Spleen (tissue), 7 donors: ENCODE results near the gene SHC3.

Experiments
- POLR2A ChIP-seq, 3 donors: fragments of 450-650 bp; IDR thresholded peaks; one replicate each; pipeline ENCODE4 v1.5.1; 2017; ENCODE audit warnings: antibody characterized with exemption in 3 of 3, mild to moderate bottlenecking in 1 of 3
- TF ChIP-seq, protein P1 (sequence below), 11 experiments: fragments of 200-600 bp in 7 of 11; fragments of 450-650 bp in 4 of 11; sonication (generic) in 4 of 11; IDR thresholded peaks in 8 of 11; conservative IDR thresholded peaks in 3 of 11; 1 replicate in 7 of 11; 2 replicates in 4 of 11; pipeline versions ENCODE4 v1.4.0 to v1.8.0; 2016 to 2021; ENCODE audit warnings: antibody characterized with exemption in 11 of 11, inconsistent platforms in 4 of 11, mild to moderate bottlenecking in 1 of 11
- donor health status: DM: no; HTN: no; CAD: no; lungs with moderate emphysema.
- donor health status: DM: no; HTN: no; CAD: no.
- donor health status: DM: no; HTN: no; CAD: no.

DNA sequence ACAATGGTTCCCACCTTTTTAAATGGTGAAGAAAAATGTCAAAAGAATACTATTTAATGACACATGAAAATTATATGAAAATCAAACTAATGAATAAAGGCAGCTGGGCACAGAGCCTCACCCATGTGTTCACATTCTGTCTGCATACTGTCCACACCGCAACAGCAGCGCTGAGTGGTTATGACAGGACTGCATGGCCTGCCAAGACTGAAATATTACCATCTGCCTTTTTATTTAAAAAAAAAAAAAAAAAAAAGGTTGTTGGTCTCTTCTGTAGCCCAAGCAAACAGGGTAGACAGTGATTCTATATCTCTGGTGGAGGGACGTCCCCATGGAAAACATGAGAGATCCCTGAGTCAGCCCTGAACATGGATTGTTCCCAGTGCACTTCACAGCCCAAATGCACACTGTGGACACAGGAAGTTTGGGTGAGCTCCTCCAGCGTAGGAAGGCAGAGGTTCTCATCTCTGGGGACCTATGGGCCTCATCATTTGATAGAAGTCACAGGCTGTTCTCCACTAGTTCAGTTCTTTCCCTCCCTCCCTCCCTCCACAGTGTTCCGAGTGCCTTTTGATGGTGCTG lies 44.9 kb upstream of the SHC3 start:
- no peak for TF ChIP-seq POLR2A (IDR thresholded peaks at IDR 0.05)
- TF ChIP-seq, protein P1, sequence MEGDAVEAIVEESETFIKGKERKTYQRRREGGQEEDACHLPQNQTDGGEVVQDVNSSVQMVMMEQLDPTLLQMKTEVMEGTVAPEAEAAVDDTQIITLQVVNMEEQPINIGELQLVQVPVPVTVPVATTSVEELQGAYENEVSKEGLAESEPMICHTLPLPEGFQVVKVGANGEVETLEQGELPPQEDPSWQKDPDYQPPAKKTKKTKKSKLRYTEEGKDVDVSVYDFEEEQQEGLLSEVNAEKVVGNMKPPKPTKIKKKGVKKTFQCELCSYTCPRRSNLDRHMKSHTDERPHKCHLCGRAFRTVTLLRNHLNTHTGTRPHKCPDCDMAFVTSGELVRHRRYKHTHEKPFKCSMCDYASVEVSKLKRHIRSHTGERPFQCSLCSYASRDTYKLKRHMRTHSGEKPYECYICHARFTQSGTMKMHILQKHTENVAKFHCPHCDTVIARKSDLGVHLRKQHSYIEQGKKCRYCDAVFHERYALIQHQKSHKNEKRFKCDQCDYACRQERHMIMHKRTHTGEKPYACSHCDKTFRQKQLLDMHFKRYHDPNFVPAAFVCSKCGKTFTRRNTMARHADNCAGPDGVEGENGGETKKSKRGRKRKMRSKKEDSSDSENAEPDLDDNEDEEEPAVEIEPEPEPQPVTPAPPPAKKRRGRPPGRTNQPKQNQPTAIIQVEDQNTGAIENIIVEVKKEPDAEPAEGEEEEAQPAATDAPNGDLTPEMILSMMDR (IDR thresholded peaks at IDR 0.05 in 8 of 11, conservative IDR thresholded peaks at IDR 0.05 in 3 of 11) = no peak
